Activated CD8-positive, alpha-beta T cell treated with anti-CD3 and anti-CD28 coated beads for 36 hours (primary cell): Measurements from ENCODE around the gene ARAP3. TPM values are rescaled to one million over a fixed set of nuclear protein-coding genes. Genes with fewer than 3 reads are reported as not detected.

Experiments
- ATAC-seq: fragments of 200-7000 bp; cut with Tn5 transposase; one replicate; pipeline ENCODE4 v1.10.0; 2021; ENCODE audit warnings: mild to moderate bottlenecking, moderate library complexity
- CTCF ChIA-PET: fragments of 350-600 bp; sonication (Branson Sonifier 250); formaldehyde crosslinking; loops from one replicate; lab custom pipeline; 2021; ENCODE audit warnings: antibody characterized with exemption; lab: Charles Lee
- POLR2A ChIA-PET: fragments of 350-600 bp; sonication (Branson Sonifier 250); formaldehyde crosslinking; loops from one replicate; lab custom pipeline; 2021; ENCODE audit warnings: antibody characterized with exemption; lab: Charles Lee
- DNase-seq: peaks from one replicate; pipeline ENCODE4 v3.0.0-alpha.2; 2020
- H3K27ac Mint-ChIP-seq: one replicate; pipeline ENCODE4 v1.8.0; 2021; ENCODE audit warnings: mild to moderate bottlenecking, mixed read lengths
- H3K27me3 Mint-ChIP-seq: one replicate; pipeline ENCODE4 v1.8.0; 2021; ENCODE audit warnings: mixed read lengths
- H3K36me3 Mint-ChIP-seq: one replicate; pipeline ENCODE4 v1.8.0; 2021; ENCODE audit warnings: low read depth, mixed read lengths
- H3K4me1 Mint-ChIP-seq: one replicate; pipeline ENCODE4 v1.8.0; 2021; ENCODE audit warnings: low read depth, mixed read lengths
- H3K4me3 Mint-ChIP-seq: one replicate; pipeline ENCODE4 v1.8.0; 2021; ENCODE audit warnings: mild to moderate bottlenecking, moderate library complexity, mixed read lengths
- H3K9me3 Mint-ChIP-seq: one replicate; pipeline ENCODE4 v1.8.0; 2021; ENCODE audit warnings: mixed read lengths
- intact Hi-C: fragments of 100-400 bp; cut with micrococcal nuclease; formaldehyde crosslinking; loops from one replicate; pipeline ENCODE4 v1.10.0; 2022
- total RNA-seq, 2 experiments: library from RNA; stranded (reverse); gene quantifications; one replicate each; pipeline ENCODE4 v1.2.3, GENCODE V29; 2021
- TF ChIP-seq, protein P1 (sequence below): fragments of 200-600 bp; IDR thresholded peaks from one replicate; pipeline ENCODE4 v1.8.0; 2022; ENCODE audit warnings: antibody characterized with exemption, mild to moderate bottlenecking

Gene ARAP3
- total RNA-seq, 2 experiments from 2014 or later = 5.9 to 7.2 TPM

DNA sequence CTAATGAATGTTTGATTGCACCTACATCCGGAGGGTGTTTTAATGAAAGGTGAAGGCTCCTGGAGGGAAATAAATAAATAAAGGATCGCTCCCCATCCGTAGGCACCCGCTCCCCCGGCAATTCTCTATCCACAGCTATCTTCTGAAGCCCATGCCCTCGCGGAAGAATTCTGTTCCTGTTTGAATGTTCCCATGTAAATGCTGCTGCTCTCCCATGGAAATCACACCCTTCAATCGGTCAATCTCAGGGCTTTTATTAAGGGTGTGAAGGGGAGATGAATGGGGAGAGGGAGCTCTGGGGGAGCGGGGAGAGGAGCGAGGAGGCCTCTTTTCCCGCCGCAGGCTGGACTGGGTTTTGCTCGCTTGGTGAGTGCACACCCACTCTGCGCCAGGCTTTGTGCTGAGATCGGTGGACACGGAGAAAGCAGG is 21.1 kb upstream of the ARAP3 start:
- Mint-ChIP-seq H3K9me3 (no peaks in the 10 kb centered on the region), H3K27ac (no peak overlapping the region), H3K4me3 (peak overlapping the region; percentile 56), H3K4me1 (peaks cover 11% of the 10 kb centered on the region), H3K36me3 (no peaks in the 10 kb centered on the region), H3K27me3 (peaks cover 23% of the 10 kb centered on the region)
- CTCF ChIA-PET = interaction anchor here (0.9 to 6.3 kb wide), 17 partner anchors 8 to 258 kb away, joined by 3 to 84 read pairs (median 7); partner anchors contain the start of genes PCDH1 and PCDH12
- POLR2A ChIA-PET = interaction anchor here (0.8 to 2.0 kb wide), 3 partner anchors 11 to 221 kb away, joined by 3 to 9 read pairs (median 5); partner anchors contain the start of gene DELE1
- intact Hi-C loops = loop anchor here (2.0 kb wide), 1 partner anchor 176 kb away; the partner anchor contains the start of gene PCDH1
- DNase-seq (no peak), ATAC-seq (no peak)
- TF ChIP-seq, protein P1, sequence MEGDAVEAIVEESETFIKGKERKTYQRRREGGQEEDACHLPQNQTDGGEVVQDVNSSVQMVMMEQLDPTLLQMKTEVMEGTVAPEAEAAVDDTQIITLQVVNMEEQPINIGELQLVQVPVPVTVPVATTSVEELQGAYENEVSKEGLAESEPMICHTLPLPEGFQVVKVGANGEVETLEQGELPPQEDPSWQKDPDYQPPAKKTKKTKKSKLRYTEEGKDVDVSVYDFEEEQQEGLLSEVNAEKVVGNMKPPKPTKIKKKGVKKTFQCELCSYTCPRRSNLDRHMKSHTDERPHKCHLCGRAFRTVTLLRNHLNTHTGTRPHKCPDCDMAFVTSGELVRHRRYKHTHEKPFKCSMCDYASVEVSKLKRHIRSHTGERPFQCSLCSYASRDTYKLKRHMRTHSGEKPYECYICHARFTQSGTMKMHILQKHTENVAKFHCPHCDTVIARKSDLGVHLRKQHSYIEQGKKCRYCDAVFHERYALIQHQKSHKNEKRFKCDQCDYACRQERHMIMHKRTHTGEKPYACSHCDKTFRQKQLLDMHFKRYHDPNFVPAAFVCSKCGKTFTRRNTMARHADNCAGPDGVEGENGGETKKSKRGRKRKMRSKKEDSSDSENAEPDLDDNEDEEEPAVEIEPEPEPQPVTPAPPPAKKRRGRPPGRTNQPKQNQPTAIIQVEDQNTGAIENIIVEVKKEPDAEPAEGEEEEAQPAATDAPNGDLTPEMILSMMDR = no peak

DNA sequence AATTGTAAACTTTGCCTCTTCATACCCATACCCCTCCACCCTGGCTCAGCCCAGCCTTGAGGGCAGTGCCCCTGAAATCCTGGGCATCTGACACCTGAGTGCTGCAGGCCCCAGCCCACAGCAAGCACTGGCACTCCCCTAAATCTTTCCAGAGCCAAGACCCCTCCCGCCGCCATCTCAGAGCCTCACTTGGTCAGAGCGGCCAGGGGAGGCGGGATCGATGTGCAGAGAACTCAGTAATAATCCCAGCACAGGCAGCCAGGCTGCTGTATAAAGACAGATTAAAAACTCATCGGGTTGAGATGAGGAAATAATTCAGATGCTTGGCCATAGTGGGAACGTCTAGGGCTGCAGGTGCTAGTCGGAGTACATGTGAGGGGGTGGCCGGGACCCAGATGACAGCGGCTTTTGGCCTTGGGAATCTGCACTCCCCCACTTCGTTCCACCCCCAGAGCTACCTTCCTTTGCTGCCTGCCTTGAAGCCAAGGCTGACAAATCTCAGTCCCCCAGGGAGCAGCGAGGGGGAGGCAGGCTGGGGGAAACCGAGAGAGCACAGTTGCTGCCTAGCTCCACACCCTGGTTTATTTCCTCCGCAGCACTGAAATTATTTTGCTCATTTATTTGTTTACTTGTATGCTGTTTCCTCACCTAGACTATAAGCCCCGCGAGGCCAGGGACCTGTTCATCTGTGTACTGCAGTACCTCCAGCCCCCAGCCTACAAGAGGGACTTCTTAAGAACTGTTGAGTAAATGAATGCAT is 19.5 kb upstream of the ARAP3 start:
- ChIA-PET CTCF (interaction anchor here (0.8 to 6.3 kb wide), 29 partner anchors 9 to 486 kb away, joined by 3 to 84 read pairs (median 4); partner anchors contain the start of genes DELE1, PCDH1, PCDH12 and RNF14), POLR2A (interaction anchor here (0.6 to 2.0 kb wide), 5 partner anchors 9 to 465 kb away, joined by 3 to 9 read pairs (median 3); partner anchors contain the start of gene PCDH1)
- no peaks in the 10 kb centered on the region for H3K9me3 Mint-ChIP-seq
- no peaks in the 10 kb centered on the region for H3K36me3 Mint-ChIP-seq
- peaks cover 32% of the 10 kb centered on the region for H3K27me3 Mint-ChIP-seq
- intact Hi-C loops = loop anchor here (2.0 kb wide), 1 partner anchor 177 kb away; the partner anchor contains the start of gene PCDH1
- no peak overlapping the region for H3K27ac Mint-ChIP-seq
- H3K4me3 Mint-ChIP-seq = peak overlapping the region; percentile 56
- H3K4me1 Mint-ChIP-seq = peaks cover 11% of the 10 kb centered on the region
- DNase-seq (peak; percentile 47), ATAC-seq (peak; percentile 46)
- TF ChIP-seq, protein P1 = no peak

DNA sequence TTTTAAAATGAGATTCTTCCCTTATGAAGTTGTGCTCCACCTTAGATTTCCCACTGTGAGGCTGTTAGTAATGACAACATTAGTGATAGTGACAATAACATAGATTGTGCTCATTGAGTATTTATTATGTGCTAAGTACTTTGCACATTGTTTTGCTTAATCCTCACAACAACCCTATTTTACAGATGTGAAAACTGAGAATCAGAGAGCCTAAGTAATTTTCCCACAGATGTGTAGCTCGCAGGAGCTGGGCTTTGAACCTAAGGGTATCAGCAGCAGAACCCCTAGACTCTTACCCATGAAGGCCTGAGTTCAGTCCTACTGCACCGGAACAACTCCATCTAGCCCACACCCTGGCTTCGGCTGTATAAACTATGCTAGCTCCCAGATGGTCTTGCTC is 15.6 kb upstream of the ARAP3 start:
- TF ChIP-seq, protein P1 = no peak
- H3K27ac Mint-ChIP-seq = no peak overlapping the region
- ATAC-seq (no peak), DNase-seq (no peak)
- peaks cover 35% of the 10 kb centered on the region for H3K27me3 Mint-ChIP-seq
- H3K36me3 Mint-ChIP-seq = no peaks in the 10 kb centered on the region
- H3K4me3 Mint-ChIP-seq = no peak overlapping the region
- intact Hi-C loops = loop anchor here (5.0 kb wide), 1 partner anchor 115 kb away; no protein-coding TSS in a partner anchor
- ChIA-PET POLR2A (interaction anchor here (1.0 kb wide), 1 partner anchor 263 kb away, joined by 3 read pairs; no protein-coding TSS in a partner anchor), CTCF (interaction anchor here (1.5 to 9.7 kb wide), 3 partner anchors 33 to 263 kb away, joined by 4 to 205 read pairs (median 204); partner anchors contain the start of genes PCDH1 and PCDH12)
- H3K9me3 Mint-ChIP-seq = no peaks in the 10 kb centered on the region
- peaks cover 24% of the 10 kb centered on the region for H3K4me1 Mint-ChIP-seq

DNA sequence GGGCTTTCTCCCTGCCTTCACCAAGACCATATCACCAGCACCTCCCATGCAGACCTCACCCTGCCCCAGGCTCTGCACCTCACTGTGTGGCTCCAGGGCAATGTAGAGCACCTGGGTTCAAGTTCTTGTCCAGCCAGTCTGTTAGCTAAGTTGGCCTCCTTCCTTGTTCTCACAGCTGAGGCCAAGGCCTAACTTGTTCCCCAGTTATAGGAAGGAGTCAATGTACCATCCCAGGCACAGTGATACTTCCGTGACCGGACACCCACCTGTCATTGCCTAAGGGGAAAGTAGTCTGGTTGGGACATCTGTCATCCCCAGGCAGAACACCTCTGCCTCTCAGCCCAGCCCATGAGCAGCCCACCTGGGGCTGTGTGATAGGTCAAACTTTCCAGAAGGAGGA is 14.4 kb upstream of the ARAP3 start:
- TF ChIP-seq, protein P1 = no peak
- DNase-seq (no peak), ATAC-seq (no peak)
- Mint-ChIP-seq H3K36me3 (no peaks in the 10 kb centered on the region), H3K4me1 (peaks cover 24% of the 10 kb centered on the region), H3K4me3 (no peak overlapping the region), H3K9me3 (no peaks in the 10 kb centered on the region), H3K27ac (no peak overlapping the region), H3K27me3 (peaks cover 36% of the 10 kb centered on the region)
- ChIA-PET CTCF (interaction anchor here (1.5 to 9.7 kb wide), 3 partner anchors 32 to 264 kb away, joined by 4 to 205 read pairs (median 204); partner anchors contain the start of genes PCDH1 and PCDH12), POLR2A (interaction anchor here (0.6 to 1.2 kb wide), 3 partner anchors 10 to 264 kb away, joined by 3 read pairs; no protein-coding TSS in a partner anchor)
- intact Hi-C loops = loop anchor here (5.0 kb wide), 1 partner anchor 116 kb away; no protein-coding TSS in a partner anchor
